H4 (cell line): ENCODE data around the gene FN1. TPM values are rescaled to one million over a fixed set of nuclear protein-coding genes. Genes with fewer than 3 reads are reported as not detected.

Source experiments
- DNase-seq: peaks from one replicate; pipeline ENCODE4 v3.0.0-alpha.2; 2015; ENCODE audit warnings: low spot score
- total RNA-seq: library from RNA; depleted of rRNA; stranded (reverse); fragments of >200 nt; shearing (Covaris generic); gene quantifications from 2 replicates; pipeline ENCODE4 v1.2.3, GENCODE V29; 2014

FN1 gene
- total RNA-seq, 1 experiment from 2014 or later, result 270 TPM

DNA sequence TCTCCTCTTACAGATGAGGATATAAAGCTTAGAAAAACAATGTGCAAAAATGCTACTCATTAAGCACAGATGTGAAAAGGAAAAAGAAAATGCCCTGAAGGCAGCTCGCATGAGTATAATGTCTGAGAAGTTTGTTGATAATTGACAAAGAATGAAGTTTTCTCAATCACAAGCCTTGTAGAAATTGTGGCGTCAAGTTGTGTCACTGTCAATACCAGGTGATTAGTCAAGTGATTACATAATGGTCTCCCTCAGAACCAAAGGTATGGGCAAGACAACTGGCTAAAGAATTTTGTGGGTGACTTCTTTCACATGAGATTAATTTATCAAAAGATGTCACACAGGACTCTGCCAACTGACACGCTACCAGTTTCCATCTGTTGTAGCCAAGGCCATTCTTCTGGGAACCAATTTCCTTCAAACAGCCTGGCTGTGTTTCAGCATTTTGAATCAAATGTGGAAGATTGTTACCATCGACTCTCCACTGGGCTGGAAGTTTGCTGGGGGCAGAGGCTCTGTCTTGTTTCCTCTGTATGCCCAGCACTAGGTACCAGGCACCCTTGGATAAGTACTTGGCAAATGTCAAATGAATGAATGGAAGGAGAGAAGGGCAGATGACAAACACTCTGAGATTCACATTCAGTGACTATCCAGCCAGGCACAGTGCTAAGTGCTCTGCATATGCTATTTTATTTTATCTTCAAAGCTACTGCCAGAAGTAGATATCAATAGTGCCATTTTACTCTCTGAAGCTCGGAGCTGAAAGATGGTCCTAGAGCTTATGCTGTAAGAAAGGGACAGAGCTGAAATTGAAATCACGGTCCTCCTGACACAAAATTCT is 5.9 kb upstream of the FN1 start:
- no peak for DNase-seq

- no peak for DNase-seq
These were observed 4.2 kb upstream of the FN1 start for GRCh38 chr2:215439980-215440512.

DNA sequence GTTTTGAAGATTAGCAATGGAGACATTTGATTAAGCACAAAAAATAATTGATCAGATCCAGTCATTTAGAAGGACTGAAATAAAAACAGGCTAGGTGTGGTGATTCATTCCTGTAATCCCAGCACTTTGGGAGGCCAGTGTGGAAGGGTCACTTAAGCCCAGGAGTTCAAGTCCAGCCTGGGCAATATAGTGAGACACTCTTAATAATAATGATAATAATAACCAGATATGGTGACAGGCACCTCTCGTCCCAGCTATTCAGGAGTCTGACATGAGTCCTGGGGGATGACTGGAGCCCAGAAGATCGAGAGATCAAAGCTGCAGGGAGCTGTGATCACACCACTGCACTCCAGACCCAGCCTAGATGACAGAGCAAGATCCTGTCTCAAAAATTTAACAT is 3.5 kb upstream of the FN1 start:
- no peak for DNase-seq

- DNase-seq, result no peak
These were observed 1.7 kb upstream of the FN1 start for GRCh38 chr2:215437614-215438013.

- DNase-seq, result no peak
These were observed 1.1 kb upstream of the FN1 start for GRCh38 chr2:215436705-215437565.

GRCh38 chr2:215435280-215435869 is 493 bp downstream of the FN1 start:
- DNase-seq, result peak; percentile 23

DNA sequence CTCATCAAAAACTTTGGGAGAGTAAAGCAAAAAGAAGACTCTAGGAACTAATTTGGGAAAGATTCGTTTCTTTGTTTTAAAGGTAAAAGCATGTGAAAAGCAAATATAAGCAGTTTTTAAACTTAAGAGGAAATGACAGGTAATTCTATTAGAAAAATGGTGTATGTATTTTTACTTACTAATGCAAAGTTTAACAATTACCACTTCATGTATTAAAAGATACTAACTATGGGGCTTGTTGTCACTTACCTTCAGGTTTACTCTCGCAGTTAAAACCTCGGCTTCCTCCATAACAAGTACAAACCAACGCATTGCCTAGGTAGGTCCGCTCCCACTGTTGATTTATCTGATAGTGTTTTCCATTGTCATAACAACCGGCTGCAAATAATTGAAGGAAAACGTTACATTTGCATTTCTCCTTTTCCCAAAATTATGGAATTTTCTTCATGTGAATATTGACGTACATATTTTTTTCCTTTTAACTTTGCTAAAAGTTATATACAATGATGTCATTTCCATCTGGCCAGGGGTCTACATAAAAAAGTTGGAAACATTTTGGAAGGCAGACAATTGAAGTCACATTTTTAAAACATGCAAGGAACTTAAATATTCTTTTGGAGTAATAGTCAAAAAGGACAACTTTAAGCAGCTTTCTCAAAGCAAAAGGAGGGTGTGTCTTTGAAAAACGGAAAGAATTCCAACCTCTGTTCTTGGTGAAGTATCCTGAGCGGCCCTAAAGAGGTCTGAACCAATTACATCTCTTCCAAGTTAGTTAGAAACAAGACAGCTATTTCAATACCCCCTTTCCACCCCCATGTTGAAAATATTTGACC is 1.2 kb downstream of the FN1 start:
- DNase-seq, result no peak

DNA sequence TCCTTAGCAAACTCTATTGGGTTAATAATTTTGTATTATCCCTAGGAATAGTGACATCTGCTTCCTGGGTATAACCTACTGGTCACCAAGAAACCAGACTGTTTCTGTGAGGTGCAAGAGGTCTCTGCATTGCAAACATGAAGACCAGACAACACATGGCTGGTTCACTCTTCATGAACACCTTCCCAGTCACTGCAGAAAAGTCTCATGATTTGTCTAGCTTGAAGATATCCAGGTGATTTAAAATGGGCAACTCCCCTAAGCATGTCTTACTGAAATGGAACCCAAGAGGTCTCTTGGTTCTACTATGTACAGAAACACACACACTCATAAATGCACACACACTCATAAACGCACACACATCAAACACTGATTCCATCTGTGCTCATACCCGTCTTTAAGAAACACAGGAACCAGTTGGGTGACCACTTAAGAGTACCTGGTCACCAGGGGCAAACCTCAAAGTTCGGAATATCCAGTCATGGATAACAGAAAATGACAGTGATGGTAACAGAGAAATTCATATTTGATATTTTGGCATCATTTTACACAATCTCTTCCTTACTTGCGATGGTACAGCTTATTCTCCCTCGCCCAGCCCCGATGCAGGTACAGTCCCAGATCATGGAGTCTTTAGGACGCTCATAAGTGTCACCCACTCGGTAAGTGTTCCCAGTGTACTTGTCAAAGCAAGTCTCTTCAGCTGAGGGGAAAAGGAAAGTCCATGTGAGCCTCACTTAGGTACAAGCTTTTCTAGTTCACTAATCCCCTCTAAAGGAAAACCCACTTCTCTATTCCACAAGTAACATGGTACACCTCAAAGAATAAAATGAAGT is 2.9 kb downstream of the FN1 start:
- DNase-seq, result no peak

GRCh38 chr2:215431778-215432758 is 3.8 kb downstream of the FN1 start:
- no peak for DNase-seq

- no peak for DNase-seq
These were observed 4.6 kb downstream of the FN1 start for GRCh38 chr2:215431290-215431689.

DNA sequence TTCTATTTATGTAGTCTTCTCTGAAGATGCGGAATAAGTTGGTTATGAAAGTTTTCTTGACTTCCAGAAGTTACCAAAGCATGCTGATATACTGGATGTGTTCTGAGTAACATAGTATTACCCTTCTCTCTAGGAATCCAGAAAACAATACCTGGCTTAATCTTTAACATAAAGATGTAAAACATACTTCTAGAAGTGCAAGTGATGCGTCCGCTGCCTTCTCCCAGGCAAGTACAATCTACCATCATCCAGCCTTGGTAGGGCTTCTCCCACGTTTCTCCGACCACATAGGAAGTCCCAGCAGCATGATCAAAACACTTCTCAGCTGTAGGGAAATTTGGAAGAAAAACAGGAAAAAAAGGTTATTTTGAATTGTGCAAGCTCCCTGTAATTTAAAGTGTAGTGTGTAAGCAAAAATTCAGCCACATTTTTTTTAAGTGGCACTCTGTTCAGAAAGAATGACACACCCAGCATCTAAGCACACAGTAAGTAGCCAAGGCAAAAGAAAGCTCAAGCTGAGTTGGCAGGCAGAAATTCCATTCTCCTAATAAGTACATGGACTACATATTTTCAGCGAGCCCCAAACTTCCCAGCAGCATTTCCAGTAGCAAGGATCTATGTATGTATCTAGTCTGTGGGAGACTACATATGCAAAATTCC is 5.2 kb downstream of the FN1 start:
- no peak for DNase-seq

DNA sequence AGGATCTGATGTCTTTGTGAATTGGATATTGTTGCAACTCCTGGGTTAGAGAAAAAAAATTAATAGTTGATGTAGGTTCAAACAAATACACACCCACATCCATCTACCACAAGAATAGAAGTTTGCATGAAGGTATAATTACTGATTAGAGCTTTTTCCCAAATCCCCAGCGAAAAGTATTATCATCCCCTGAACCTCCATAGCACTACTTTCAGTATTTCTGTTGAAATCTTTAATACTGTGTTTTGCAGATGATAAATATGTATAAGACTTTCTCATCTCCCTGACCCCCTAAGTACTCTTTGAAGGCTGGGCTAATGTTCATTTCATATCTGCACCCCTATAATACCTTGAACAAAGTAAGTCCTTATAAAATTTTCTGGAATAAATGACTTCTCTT is 6.4 kb downstream of the FN1 start:
- DNase-seq, result no peak

GRCh38 chr2:215428060-215428910 is 7.6 kb downstream of the FN1 start:
- DNase-seq, result no peak

DNA sequence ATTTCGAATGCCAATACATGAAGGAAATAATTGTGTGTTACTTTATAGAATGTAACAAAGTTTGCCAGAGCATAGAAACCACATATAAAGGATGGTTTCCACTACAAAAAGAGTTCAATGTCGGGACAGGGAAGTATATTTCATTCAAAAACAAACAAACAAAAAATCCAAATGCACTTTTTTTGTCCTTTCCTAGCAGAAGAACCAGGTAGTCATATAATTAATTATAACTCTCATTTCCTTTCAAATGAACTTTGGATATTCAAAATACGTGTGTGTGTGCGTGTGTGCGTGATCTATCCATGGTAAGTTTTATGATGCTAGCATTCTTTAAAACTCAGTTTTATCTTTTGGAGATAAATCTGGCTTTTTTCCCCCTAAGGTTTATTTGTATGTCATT is 8.3 kb downstream of the FN1 start:
- DNase-seq, result no peak

GRCh38 chr2:215425021-215425782 is 10.7 kb downstream of the FN1 start:
- DNase-seq, result no peak

- no peak for DNase-seq
These were observed 11.8 kb downstream of the FN1 start for GRCh38 chr2:215423928-215424540.

GRCh38 chr2:215423234-215423633 is 12.6 kb downstream of the FN1 start:
- no peak for DNase-seq
